Measurements from ENCODE around the gene SCAMP5.
A peak's percentile ranks its signal among the peaks of the same experiment; 100 is the strongest.

The SCAMP5 gene

GRCh38 chr15:74962671-74963070, 32.7 kb upstream of the SCAMP5 start:
- no peaks in the 10 kb centered on the region for H3K27me3 ChIP-seq (replicated peaks; ENCODE audit: insufficient read depth, low read length)
- H3K36me3 ChIP-seq (replicated peaks; ENCODE audit: insufficient read depth, low read length) = no peaks in the 10 kb centered on the region
- no peak overlapping the region for H3K4me2 ChIP-seq (ENCODE audit: low read depth, low read length)
- H3K79me2 ChIP-seq (ENCODE audit: low read length) = no peaks in the 10 kb centered on the region
- peaks cover 20% of the 10 kb centered on the region for H3K4me1 ChIP-seq (ENCODE audit: low read length)
- DNase-seq = no peak
- no peak overlapping the region for H3K9ac ChIP-seq (ENCODE audit: low read length)
- TF ChIP-seq EZH2phosphoT487 (IDR thresholded peaks at IDR 0.05; ENCODE audit: low read length) (no peak), CTCF (IDR thresholded peaks at IDR 0.05; ENCODE audit: low read length) (no peak), EZH2 (optimal IDR thresholded peaks at IDR 0.05; ENCODE audit: low read depth, low read length) (no peak)
- H4K20me1 ChIP-seq (ENCODE audit: insufficient read depth, low read length) = no peaks in the 10 kb centered on the region
- no peak overlapping the region for H2AFZ ChIP-seq (ENCODE audit: low read length)
- H3F3A ChIP-seq (ENCODE audit: insufficient read depth, low read length) = peaks cover 5% of the 10 kb centered on the region; the same call in 1 of the 2 replicates
- H3K9me2 ChIP-seq (replicated peaks; ENCODE audit: insufficient read depth, low read length) = no peaks in the 10 kb centered on the region
- no peak overlapping the region for H3K4me3 ChIP-seq (ENCODE audit: low read length)
- H3K9me3 ChIP-seq (replicated peaks; ENCODE audit: insufficient read depth, low read length) = no peaks in the 10 kb centered on the region
- H3K27ac ChIP-seq (ENCODE audit: low read length) = no peak overlapping the region

GRCh38 chr15:74963213-74963612, 32.1 kb upstream of the SCAMP5 start:
- no peaks in the 10 kb centered on the region for H3K79me2 ChIP-seq (ENCODE audit: low read length)

DNA sequence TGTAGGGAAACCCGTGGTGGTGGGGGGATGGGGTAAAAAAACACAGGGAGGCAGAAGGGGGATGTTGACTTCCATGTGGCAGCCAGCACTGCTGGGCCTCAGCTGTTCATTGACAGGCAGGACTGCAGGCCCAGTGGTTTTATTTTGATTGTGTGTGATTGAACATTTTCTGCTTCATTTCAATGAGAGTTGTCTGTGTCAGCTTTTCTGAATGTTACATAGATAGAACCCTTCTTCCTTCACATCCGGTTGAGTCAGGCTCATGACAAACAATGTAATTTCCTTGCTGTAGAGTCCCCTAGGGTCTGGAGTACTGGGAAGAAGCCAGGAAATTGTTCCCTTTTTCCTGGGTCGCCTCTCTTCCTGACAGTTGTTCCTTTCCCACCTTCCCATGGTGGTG, 30.6 kb upstream of the SCAMP5 start:
- Histone ChIP-seq H4K20me1 (ENCODE audit: insufficient read depth, low read length) (no peaks in the 10 kb centered on the region), H3K79me2 (ENCODE audit: low read length) (no peaks in the 10 kb centered on the region), H3K4me1 (ENCODE audit: low read length) (peaks cover 20% of the 10 kb centered on the region), H3F3A (ENCODE audit: insufficient read depth, low read length) (peaks cover 5% of the 10 kb centered on the region; the same call in 1 of the 2 replicates), H3K36me3 (replicated peaks; ENCODE audit: insufficient read depth, low read length) (no peaks in the 10 kb centered on the region), H3K9me2 (replicated peaks; ENCODE audit: insufficient read depth, low read length) (no peaks in the 10 kb centered on the region), H3K9me3 (replicated peaks; ENCODE audit: insufficient read depth, low read length) (no peaks in the 10 kb centered on the region), H2AFZ (ENCODE audit: low read length) (no peak overlapping the region), H3K27ac (ENCODE audit: low read length) (no peak overlapping the region), H3K4me2 (ENCODE audit: low read depth, low read length) (0 out of 2 replicates have a peak overlapping the region, but pooled peaks have one; percentile 2), H3K27me3 (replicated peaks; ENCODE audit: insufficient read depth, low read length) (no peaks in the 10 kb centered on the region), H3K9ac (ENCODE audit: low read length) (no peak overlapping the region), H3K4me3 (ENCODE audit: low read length) (no peak overlapping the region)
- no peak for TF ChIP-seq EZH2 (optimal IDR thresholded peaks at IDR 0.05; ENCODE audit: low read depth, low read length)
- TF ChIP-seq CTCF (IDR thresholded peaks at IDR 0.05; ENCODE audit: low read length) = no peak
- no peak for TF ChIP-seq EZH2phosphoT487 (IDR thresholded peaks at IDR 0.05; ENCODE audit: low read length)
- peak; percentile 30 for DNase-seq

More at GRCh38 chr15:74963213-74963612, 32.1 kb upstream of the SCAMP5 start:
- Histone ChIP-seq H3K27ac (ENCODE audit: low read length) (no peak overlapping the region), H3K36me3 (replicated peaks; ENCODE audit: insufficient read depth, low read length) (no peaks in the 10 kb centered on the region), H3K9ac (ENCODE audit: low read length) (no peak overlapping the region), H3K4me1 (ENCODE audit: low read length) (peaks cover 20% of the 10 kb centered on the region), H3K27me3 (replicated peaks; ENCODE audit: insufficient read depth, low read length) (no peaks in the 10 kb centered on the region), H3K4me2 (ENCODE audit: low read depth, low read length) (no peak overlapping the region), H3F3A (ENCODE audit: insufficient read depth, low read length) (peaks cover 5% of the 10 kb centered on the region; the same call in 1 of the 2 replicates), H3K9me3 (replicated peaks; ENCODE audit: insufficient read depth, low read length) (no peaks in the 10 kb centered on the region), H2AFZ (ENCODE audit: low read length) (no peak overlapping the region), H3K4me3 (ENCODE audit: low read length) (no peak overlapping the region), H4K20me1 (ENCODE audit: insufficient read depth, low read length) (no peaks in the 10 kb centered on the region), H3K9me2 (replicated peaks; ENCODE audit: insufficient read depth, low read length) (no peaks in the 10 kb centered on the region)
- no peak for DNase-seq
- TF ChIP-seq EZH2phosphoT487 (IDR thresholded peaks at IDR 0.05; ENCODE audit: low read length) = no peak
- no peak for TF ChIP-seq EZH2 (optimal IDR thresholded peaks at IDR 0.05; ENCODE audit: low read depth, low read length)
- TF ChIP-seq CTCF (IDR thresholded peaks at IDR 0.05; ENCODE audit: low read length) = no peak
